Measurements from ENCODE around the gene TRPV4.

Gene TRPV4

GRCh38 chr12:109792992-109793391 is 40.2 kb downstream of the TRPV4 start:
- no peak overlapping the region for H3K4me3 ChIP-seq (ENCODE audit: low read depth, low read length)
- TF ChIP-seq CTCF (conservative IDR thresholded peaks at IDR 0.05; ENCODE audit: low read depth, low read length) = no peak
- no peak for DNase-seq (ENCODE audit: low read depth)

DNA sequence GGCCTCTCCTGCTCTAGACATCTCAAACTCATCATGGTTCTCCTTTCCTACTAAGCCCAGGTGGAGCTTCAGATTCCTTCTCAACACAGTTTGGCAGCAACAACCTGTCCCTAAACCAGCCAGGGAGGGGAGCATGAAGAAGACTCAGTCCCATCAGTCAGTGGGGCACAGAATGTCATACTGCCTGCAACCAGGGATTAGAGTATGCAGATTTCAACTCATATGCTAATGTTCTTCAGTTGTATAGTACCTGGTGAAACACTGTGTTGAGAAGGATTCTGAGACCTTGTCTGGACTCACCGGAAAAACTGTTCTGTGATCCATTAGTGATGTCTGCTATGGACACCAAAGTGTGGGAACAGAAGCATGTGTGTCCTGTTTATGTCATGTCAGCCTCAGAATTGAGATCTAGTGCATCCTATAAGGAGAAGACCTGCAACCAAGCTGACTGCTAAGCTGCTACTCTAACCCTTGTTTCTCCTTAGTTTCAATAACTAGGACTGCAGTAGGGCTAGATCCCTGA is 43.6 kb downstream of the TRPV4 start:
- H3K4me3 ChIP-seq (ENCODE audit: low read depth, low read length) = no peak overlapping the region
- no peak for TF ChIP-seq CTCF (conservative IDR thresholded peaks at IDR 0.05; ENCODE audit: low read depth, low read length)
- DNase-seq (ENCODE audit: low read depth) = no peak

- TF ChIP-seq CTCF (conservative IDR thresholded peaks at IDR 0.05; ENCODE audit: low read depth, low read length) = no peak
- DNase-seq (ENCODE audit: low read depth) = no peak
- H3K4me3 ChIP-seq (ENCODE audit: low read depth, low read length) = no peak overlapping the region
Observed at GRCh38 chr12:109786799-109787198, 46.4 kb downstream of the TRPV4 start.

DNA sequence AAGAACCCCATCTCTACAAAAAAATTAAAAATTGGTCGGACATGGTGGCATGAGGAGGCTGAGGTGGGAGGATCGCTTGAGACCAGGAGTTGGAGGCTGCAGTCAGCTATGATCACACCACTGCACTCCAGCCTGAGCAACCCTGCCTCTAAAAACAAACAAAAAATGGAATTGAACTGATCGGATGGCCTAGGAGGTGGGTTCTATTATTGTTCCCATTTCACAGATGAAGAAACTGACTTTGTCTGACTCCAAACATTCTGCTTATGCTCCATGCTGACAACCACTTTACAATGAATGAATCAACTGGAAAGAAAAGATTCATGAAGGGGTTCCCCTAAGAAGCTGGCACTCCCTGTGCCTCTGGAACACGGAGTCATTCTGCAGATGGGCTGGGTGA is 47.3 kb downstream of the TRPV4 start:
- no peak for TF ChIP-seq CTCF (conservative IDR thresholded peaks at IDR 0.05; ENCODE audit: low read depth, low read length)
- no peak for DNase-seq (ENCODE audit: low read depth)
- H3K4me3 ChIP-seq (ENCODE audit: low read depth, low read length) = no peak overlapping the region

GRCh38 chr12:109783965-109784244 is 49.3 kb downstream of the TRPV4 start:
- DNase-seq (ENCODE audit: low read depth) = no peak
- no peak overlapping the region for H3K4me3 ChIP-seq (ENCODE audit: low read depth, low read length)
- TF ChIP-seq CTCF (conservative IDR thresholded peaks at IDR 0.05; ENCODE audit: low read depth, low read length) = no peak

- DNase-seq (ENCODE audit: low read depth) = no peak
- no peak overlapping the region for H3K4me3 ChIP-seq (ENCODE audit: low read depth, low read length)
- TF ChIP-seq CTCF (conservative IDR thresholded peaks at IDR 0.05; ENCODE audit: low read depth, low read length) = no peak
Observed at GRCh38 chr12:109783135-109783964, 49.8 kb downstream of the TRPV4 start.

GRCh38 chr12:109782326-109782703 is 50.9 kb downstream of the TRPV4 start:
- H3K4me3 ChIP-seq (ENCODE audit: low read depth, low read length) = no peak overlapping the region
- DNase-seq (ENCODE audit: low read depth) = no peak
- no peak for TF ChIP-seq CTCF (conservative IDR thresholded peaks at IDR 0.05; ENCODE audit: low read depth, low read length)

All from choroid plexus epithelial cell (primary cell).